ENCODE data around the gene CTTN. TPM values are rescaled to one million over a fixed set of nuclear protein-coding genes. Genes with fewer than 3 reads are reported as not detected.
A peak's percentile ranks its signal among the peaks of the same experiment; 100 is the strongest.

Gene CTTN
- total and polyA plus RNA-seq, 2 of the 13 experiments (the other 11 are each of a cell fraction or from before 2014, with no cell fraction given) = 84.4 to 114 TPM

GRCh38 chr11:70473873-70474690 is 75.8 kb downstream of the CTTN start:
- no peaks in the 10 kb centered on the region for H4K20me1 ChIP-seq (ENCODE audit: insufficient read depth, low read length)
- no peak overlapping the region for H3K27ac ChIP-seq (ENCODE audit: extremely low read length, insufficient read depth, low read length)
- H3K9me3 ChIP-seq (ENCODE audit: low read length) = no peaks in the 10 kb centered on the region
- DNase-seq (ENCODE audit: low spot score) (no peak), FAIRE-seq (no peak), ATAC-seq (peak; percentile 30)
- in situ Hi-C loops (cut with HindIII; ENCODE audit: extremely low pct_ligation_motif_present, low pct_unique_long_range_greater_than_20kb) (loop anchor here (25.0 kb wide), 1 partner anchor 938 kb away; no protein-coding TSS in a partner anchor), intact Hi-C loops (cut with micrococcal nuclease; ENCODE audit: unreplicated experiment) (no loop called here)
- H2AFZ ChIP-seq (ENCODE audit: low read length) = no peak overlapping the region
- no peaks in the 10 kb centered on the region for H3K79me2 ChIP-seq (ENCODE audit: insufficient read depth, low read length)
- H3K9ac ChIP-seq (ENCODE audit: insufficient read depth, low read depth, low read length) = no peak overlapping the region
- H3K36me3 ChIP-seq (replicated peaks in 1 of 2; ENCODE audit: control insufficient read depth in 1 of 2, insufficient read depth in 2 of 2, low read length in 2 of 2) = peaks cover 10 to 23% of the 10 kb centered on the region in 2 experiments; a peak in 4 of 5 replicates
- BruUV-seq (replicated peaks) = no TSS peak
- H3K4me3 ChIP-seq (replicated peaks in 1 of 3; ENCODE audit: insufficient read depth in 1 of 3, low read depth in 2 of 3, low read length in 3 of 3) = no peak overlapping the region
- H3K27me3 ChIP-seq (ENCODE audit: control insufficient read depth in 1 of 2, insufficient read depth in 2 of 2, low read length in 2 of 2) = no peaks in the 10 kb centered on the region
- 97% methylated on average over 5 of the region's 18 CpGs for WGBS (ENCODE audit: low lambda C conversion rate)
- no peaks in the 10 kb centered on the region for H3K4me1 ChIP-seq (ENCODE audit: insufficient read depth, low read length)
- CTCF ChIA-PET (ENCODE audit: low intra/inter-chr PET ratio, low total read pairs) = no interaction called here
- TF ChIP-seq HDAC2 (CRISPR knock-in tag; IDR thresholded peaks at IDR 0.05) = no peak
- no peak for TF ChIP-seq CBX2 (IDR thresholded peaks at IDR 0.05; ENCODE audit: low read depth, low read length)
- TF ChIP-seq CBX2 (CRISPR knock-in tag; IDR thresholded peaks at IDR 0.05; ENCODE audit: low read depth) = no peak
- no peak for TF ChIP-seq NFE2 (CRISPR knock-in tag; IDR thresholded peaks at IDR 0.05)
- no peak for TF ChIP-seq PRDM15 (CRISPR knock-in tag; IDR thresholded peaks at IDR 0.05)
- TF ChIP-seq, protein P1, sequence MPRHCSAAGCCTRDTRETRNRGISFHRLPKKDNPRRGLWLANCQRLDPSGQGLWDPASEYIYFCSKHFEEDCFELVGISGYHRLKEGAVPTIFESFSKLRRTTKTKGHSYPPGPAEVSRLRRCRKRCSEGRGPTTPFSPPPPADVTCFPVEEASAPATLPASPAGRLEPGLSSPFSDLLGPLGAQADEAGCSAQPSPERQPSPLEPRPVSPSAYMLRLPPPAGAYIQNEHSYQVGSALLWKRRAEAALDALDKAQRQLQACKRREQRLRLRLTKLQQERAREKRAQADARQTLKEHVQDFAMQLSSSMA (CRISPR knock-in tag; IDR thresholded peaks at IDR 0.05) = no peak
- TF ChIP-seq ZNF367 (CRISPR knock-in tag; IDR thresholded peaks at IDR 0.05; ENCODE audit: borderline replicate concordance) = no peak
- no peak for TF ChIP-seq PHF5A (CRISPR knock-in tag; IDR thresholded peaks at IDR 0.05; ENCODE audit: low read depth, unreplicated experiment)
- TF ChIP-seq ISX (CRISPR knock-in tag; conservative IDR thresholded peaks at IDR 0.05) = no peak
- no peak for TF ChIP-seq ZNF274 (CRISPR knock-in tag; IDR thresholded peaks at IDR 0.05)
- TF ChIP-seq KLF13 (CRISPR knock-in tag; IDR thresholded peaks at IDR 0.05) = no peak
- TF ChIP-seq ZNF816 (CRISPR knock-in tag; IDR thresholded peaks at IDR 0.05; ENCODE audit: borderline replicate concordance) = no peak
- no peak for TF ChIP-seq ZNF597 (CRISPR knock-in tag; IDR thresholded peaks at IDR 0.05)
- no peak for TF ChIP-seq ZFY (CRISPR knock-in tag; IDR thresholded peaks at IDR 0.05)
- H3K4me2 ChIP-seq (ENCODE audit: low read depth, low read length) = no peak overlapping the region
- POLR2A ChIA-PET = no interaction called here

Data from HepG2 (cell line).